Measurements from ENCODE around the gene ISG20L2.
A peak's percentile ranks its signal among the peaks of the same experiment; 100 is the strongest.

ISG20L2 gene

DNA sequence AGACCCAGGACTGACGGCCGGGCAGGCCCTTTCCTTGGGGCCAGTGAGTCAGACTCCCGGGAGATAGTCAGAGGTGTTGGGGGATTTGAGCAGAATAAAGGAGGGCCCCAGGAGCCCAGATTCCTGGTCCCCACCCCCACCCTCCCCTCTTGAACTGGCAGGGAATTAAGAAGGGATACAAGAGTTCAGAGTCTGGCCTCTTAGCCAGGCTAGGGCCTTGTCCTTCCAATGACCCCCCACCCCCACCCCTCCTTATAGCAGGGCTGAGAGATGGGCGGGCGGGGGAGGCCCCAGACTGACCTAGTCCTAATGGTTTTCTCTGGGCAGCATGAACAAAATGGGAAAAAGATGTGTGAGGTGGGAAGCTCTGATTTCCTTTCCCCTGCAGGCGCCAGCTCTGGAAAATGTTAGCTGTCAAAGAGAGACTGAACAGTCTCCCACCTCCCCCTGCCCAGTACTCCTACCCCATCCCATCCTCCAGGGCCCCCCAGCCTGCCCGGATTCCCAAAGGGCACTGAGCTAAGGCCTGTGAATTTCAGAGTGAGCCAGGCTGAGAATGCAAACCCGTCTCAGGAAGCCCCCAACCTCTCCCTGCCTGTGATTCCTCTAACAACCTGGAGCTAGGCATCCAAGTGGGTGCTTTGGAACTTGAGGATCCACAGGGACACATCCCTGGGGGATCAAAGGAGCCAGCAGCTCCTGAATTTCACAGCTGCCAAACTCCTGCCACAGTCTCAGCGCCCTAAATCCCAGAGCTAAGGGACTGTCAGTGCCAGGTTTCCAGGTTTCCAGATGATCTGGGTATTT lies 17.4 kb downstream of the ISG20L2 start:
- TF ChIP-seq, protein P1, sequence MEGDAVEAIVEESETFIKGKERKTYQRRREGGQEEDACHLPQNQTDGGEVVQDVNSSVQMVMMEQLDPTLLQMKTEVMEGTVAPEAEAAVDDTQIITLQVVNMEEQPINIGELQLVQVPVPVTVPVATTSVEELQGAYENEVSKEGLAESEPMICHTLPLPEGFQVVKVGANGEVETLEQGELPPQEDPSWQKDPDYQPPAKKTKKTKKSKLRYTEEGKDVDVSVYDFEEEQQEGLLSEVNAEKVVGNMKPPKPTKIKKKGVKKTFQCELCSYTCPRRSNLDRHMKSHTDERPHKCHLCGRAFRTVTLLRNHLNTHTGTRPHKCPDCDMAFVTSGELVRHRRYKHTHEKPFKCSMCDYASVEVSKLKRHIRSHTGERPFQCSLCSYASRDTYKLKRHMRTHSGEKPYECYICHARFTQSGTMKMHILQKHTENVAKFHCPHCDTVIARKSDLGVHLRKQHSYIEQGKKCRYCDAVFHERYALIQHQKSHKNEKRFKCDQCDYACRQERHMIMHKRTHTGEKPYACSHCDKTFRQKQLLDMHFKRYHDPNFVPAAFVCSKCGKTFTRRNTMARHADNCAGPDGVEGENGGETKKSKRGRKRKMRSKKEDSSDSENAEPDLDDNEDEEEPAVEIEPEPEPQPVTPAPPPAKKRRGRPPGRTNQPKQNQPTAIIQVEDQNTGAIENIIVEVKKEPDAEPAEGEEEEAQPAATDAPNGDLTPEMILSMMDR (IDR thresholded peaks at IDR 0.05; ENCODE audit: insufficient read depth, low read depth, low read length, missing control alignments), result no peak
- H3K4me3 ChIP-seq (ENCODE audit: low read depth, low read length), result no peak overlapping the region
- DNase-seq (ENCODE audit: low read depth), result no peak

DNA sequence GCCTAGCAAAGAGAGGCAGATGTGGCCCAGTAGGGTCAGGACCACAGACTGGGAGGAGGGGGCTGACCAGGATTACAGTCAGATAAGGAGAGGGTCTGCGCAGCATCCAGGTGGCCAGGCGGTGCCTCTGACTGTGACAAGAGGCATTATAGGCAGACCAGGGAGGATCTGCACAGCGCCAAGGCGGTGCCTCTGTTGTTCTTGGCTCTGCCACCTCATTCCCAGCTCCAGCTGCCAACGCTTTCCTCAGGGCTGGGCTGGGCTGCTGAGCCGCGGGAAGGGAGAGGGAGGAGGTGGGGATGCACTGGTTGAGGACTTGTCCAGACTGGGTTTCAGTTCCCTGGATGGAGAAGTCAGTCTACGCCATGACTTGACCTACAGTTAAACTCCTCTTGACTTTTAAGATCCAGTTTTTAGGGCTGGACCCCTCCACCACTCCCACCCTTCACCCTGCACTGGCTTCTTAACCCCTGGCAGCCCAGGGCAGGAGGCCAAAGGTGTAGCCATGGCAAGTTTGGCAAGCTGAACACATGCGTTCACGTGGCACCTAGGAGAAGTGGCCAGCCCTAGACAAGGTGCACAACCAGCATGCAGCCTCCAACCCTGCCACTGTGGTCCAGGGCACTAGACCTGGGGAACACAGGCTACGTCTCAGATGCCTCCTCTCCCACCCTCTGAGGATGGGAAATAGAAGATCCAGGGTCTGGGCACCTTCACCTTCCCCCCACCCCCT lies 18.6 kb downstream of the ISG20L2 start:
- no peak for DNase-seq (ENCODE audit: low read depth)
- TF ChIP-seq, protein P1 (IDR thresholded peaks at IDR 0.05; ENCODE audit: insufficient read depth, low read depth, low read length, missing control alignments), result no peak
- H3K4me3 ChIP-seq (ENCODE audit: low read depth, low read length), result no peak overlapping the region

DNA sequence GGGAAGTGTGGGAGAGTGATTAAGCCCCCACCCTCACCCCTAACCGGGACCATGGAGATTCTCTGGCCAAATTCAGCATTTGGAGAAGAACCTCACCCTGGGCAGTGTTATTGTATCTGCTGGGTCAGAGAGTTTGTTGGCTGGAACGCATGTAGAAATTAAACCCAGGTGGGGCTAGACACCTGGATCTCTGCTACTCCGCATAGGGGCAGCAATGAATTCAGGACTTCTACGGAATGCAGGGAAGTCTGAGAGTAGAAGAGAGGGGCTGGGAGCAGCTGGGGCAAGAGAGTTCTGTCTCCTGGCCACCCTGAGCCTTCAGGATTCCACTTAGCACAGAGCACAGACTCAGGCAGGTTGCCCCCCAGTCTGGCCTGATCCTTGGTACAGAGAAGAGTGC lies 19.5 kb downstream of the ISG20L2 start:
- no peak overlapping the region for H3K4me3 ChIP-seq (ENCODE audit: low read depth, low read length)
- DNase-seq (ENCODE audit: low read depth), result no peak
- TF ChIP-seq, protein P1 (IDR thresholded peaks at IDR 0.05; ENCODE audit: insufficient read depth, low read depth, low read length, missing control alignments), result no peak

DNA sequence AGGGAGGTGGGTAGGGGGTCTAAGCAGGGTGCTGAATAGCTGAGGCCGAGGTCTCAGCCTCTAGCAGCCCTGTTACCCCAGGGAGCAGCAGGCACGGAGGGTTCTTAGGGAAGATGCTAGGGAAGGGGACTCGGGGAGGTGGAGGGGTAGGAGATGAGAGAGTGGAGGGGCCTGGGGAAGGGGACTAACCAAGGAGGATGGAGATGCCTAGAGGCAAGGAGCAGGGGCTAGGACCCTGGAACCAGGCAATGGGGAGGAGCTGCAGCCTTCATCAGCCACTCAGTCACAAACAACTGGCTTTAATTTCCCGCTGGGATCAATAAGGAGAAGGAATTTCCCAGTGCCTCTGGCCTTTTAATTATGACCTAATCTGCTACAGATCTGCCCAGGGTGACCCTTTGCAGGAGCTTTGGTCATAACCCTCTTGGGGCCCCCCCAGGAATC lies 20.3 kb downstream of the ISG20L2 start:
- H3K4me3 ChIP-seq (ENCODE audit: low read depth, low read length), result no peak overlapping the region
- TF ChIP-seq, protein P1 (IDR thresholded peaks at IDR 0.05; ENCODE audit: insufficient read depth, low read depth, low read length, missing control alignments), result no peak
- DNase-seq (ENCODE audit: low read depth), result no peak

DNA sequence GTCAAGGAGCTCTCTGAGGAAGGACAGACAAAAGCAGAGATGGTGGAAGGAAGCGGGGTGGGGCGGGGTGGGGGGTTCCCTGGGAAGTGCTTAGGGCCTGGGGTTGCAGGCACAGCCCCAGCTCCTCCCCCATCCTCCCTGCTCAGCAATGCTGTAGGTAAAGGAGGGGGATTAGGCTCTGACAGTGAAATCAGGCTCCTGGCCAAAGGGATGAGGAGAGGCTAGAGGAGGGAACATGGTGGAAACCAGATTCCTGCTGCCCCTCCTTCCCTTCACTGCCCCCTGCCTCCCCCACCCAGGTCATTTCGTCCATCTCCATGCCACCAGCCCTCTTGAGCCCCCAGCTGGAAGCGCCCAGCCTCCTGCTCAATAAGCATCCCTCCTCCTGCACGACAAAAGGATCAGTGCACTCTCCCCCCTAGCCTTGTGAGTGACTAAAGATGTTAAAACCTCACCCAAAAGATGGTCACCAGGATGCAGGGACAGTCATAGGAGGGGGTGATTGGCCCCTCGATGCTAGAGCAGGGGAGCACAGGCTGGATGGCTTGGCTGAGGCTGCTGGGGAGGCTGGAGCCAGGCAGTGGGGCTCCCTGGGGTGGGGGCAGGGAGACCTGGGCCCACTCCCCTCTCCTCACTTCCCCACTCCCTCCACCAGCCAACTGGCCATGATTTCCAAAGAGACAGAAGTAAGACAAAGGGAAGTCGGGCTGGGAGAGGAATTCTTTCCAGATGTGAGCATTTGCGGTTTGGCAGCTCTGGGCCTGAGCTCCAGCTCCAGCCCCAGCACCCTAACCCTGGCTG lies 20.9 kb downstream of the ISG20L2 start:
- H3K4me3 ChIP-seq (ENCODE audit: low read depth, low read length), result no peak overlapping the region
- no peak for DNase-seq (ENCODE audit: low read depth)
- TF ChIP-seq, protein P1 (IDR thresholded peaks at IDR 0.05; ENCODE audit: insufficient read depth, low read depth, low read length, missing control alignments), result no peak

DNA sequence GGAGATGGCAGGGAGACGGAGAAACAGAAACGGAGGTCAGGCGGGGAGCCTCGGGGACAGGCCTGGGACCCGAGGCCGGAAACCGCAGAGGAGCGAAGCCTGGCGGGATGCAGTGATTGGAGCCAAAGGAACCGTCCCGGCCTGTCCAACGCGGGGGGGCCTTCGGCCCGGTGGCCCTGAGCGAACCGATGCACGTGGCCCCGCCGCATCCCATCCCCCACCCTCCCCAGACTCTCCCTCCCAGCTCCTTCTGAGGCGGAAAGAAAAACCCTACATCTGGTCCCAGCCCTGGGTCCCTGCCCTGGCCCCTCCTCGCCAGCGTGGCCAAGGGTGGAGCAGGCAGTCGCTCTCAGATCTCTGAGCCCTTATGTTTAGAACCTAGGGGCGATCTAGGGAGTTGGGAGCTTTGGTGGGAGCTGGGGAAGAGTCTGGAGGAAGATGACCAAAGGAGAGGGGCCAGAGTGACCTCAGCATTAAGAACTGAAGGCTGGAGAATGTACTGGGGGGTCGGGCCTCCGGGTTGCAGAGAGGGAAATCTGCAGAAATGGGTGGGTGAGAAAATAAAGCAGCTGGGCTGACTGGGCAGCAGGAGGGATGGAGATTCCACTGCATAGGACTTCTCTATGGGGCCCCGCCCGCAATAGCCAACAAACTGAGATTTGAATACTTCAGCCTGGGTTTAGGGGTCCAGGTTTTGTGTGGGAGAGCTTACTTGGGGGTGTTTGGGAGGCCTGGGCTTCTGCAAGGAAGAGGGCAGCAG lies 21.7 kb downstream of the ISG20L2 start:
- TF ChIP-seq, protein P1 (IDR thresholded peaks at IDR 0.05; ENCODE audit: insufficient read depth, low read depth, low read length, missing control alignments), result no peak
- DNase-seq (ENCODE audit: low read depth), result no peak
- peak overlapping the region; percentile 50 for H3K4me3 ChIP-seq (ENCODE audit: low read depth, low read length)
